GM23338 (cell line): ENCODE data around the gene TTC17. TPM values are rescaled to one million over a fixed set of nuclear protein-coding genes. Genes with fewer than 3 reads are reported as not detected.

ENCODE experiments used
- ATAC-seq: fragments of 200-7000 bp; cut with Tn5 transposase; 3 replicates; pipeline ENCODE4 v1.9.1; 2020
- DNase-seq: peaks from one replicate; pipeline ENCODE4 v3.0.0-alpha.2; 2015; ENCODE audit warnings: low spot score
- H2AFZ ChIP-seq: fragments of 200-600 bp; sonication (generic); 2 replicates; pipeline ENCODE4 v1.8.0; 2016; ENCODE audit warnings: antibody characterized with exemption, mild to moderate bottlenecking, moderate library complexity
- H3F3A ChIP-seq: fragments of 200-600 bp; sonication (generic); replicated peaks from 2 replicates; pipeline ENCODE4 v1.8.0; 2017; ENCODE audit warnings: antibody characterized with exemption, mixed run types, low read depth
- H3K27ac ChIP-seq: fragments of 200-600 bp; sonication (generic); 2 replicates; pipeline ENCODE4 v1.6.1; 2016; ENCODE audit warnings: low read depth
- H3K27me3 ChIP-seq: fragments of 200-600 bp; sonication (generic); 2 replicates; pipeline ENCODE4 v1.8.0; 2016; ENCODE audit warnings: mild to moderate bottlenecking, mixed run types, moderate library complexity; ENCODE audit not compliant: insufficient read depth
- H3K36me3 ChIP-seq: fragments of 200-600 bp; sonication (generic); 2 replicates; pipeline ENCODE4 v1.8.0; 2016; ENCODE audit warnings: mild to moderate bottlenecking; ENCODE audit not compliant: insufficient read depth
- H3K4me1 ChIP-seq: fragments of 200-600 bp; sonication (generic); 2 replicates; pipeline ENCODE4 v1.8.0; 2016; ENCODE audit warnings: mild to moderate bottlenecking, moderate library complexity; ENCODE audit not compliant: insufficient read depth
- H3K4me2 ChIP-seq: fragments of 200-600 bp; sonication (generic); 2 replicates; pipeline ENCODE4 v1.7.1; 2017; ENCODE audit warnings: mixed run types
- H3K4me3 ChIP-seq: fragments of 200-600 bp; sonication (generic); 2 replicates; pipeline ENCODE4 v1.6.1; 2016; ENCODE audit warnings: mixed run types
- H3K79me2 ChIP-seq: fragments of 200-600 bp; sonication (generic); replicated peaks from 2 replicates; pipeline ENCODE4 v1.8.0; 2017; ENCODE audit warnings: mild to moderate bottlenecking; ENCODE audit not compliant: insufficient read depth
- H3K9me2 ChIP-seq: fragments of 200-600 bp; sonication (generic); 2 replicates; pipeline ENCODE4 v1.8.0; 2017; ENCODE audit not compliant: insufficient read depth
- H4K20me1 ChIP-seq: fragments of 200-600 bp; sonication (generic); replicated peaks from 2 replicates; pipeline ENCODE4 v1.8.0; 2017; ENCODE audit warnings: mild to moderate bottlenecking; ENCODE audit not compliant: insufficient read depth
- H3K27ac Mint-ChIP-seq: 2 replicates; pipeline ENCODE4 v1.8.0; 2020; ENCODE audit warnings: inconsistent platforms, mild to moderate bottlenecking, moderate library complexity, mixed read lengths
- H3K27me3 Mint-ChIP-seq: 3 replicates; pipeline ENCODE4 v1.8.0; 2022; ENCODE audit warnings: low read depth, mild to moderate bottlenecking, moderate library complexity, mixed read lengths, inconsistent platforms; ENCODE audit not compliant: insufficient read depth, poor library complexity
- H3K36me3 Mint-ChIP-seq: 3 replicates; pipeline ENCODE4 v1.8.0; 2021; ENCODE audit warnings: low read depth, mild to moderate bottlenecking, inconsistent platforms, moderate library complexity, mixed read lengths
- H3K4me1 Mint-ChIP-seq: 3 replicates; pipeline ENCODE4 v1.8.0; 2020; ENCODE audit warnings: mild to moderate bottlenecking, inconsistent platforms, mixed read lengths
- H3K4me3 Mint-ChIP-seq: 3 replicates; pipeline ENCODE4 v1.8.0; 2021; ENCODE audit warnings: moderate library complexity, mild to moderate bottlenecking, inconsistent platforms, mixed read lengths
- H3K9me3 Mint-ChIP-seq: 3 replicates; pipeline ENCODE4 v1.8.0; 2020; ENCODE audit warnings: moderate library complexity, mild to moderate bottlenecking, inconsistent platforms, mixed read lengths
- EZH2 ChIP-seq: fragments of 200-600 bp; sonication (generic); IDR thresholded peaks from one replicate; pipeline ENCODE4 v1.8.0; 2017; ENCODE audit warnings: antibody characterized with exemption, mild to moderate bottlenecking, low read depth; ENCODE audit not compliant: unreplicated experiment
- EZH2phosphoT487 ChIP-seq: fragments of 200-600 bp; sonication (generic); IDR thresholded peaks from one replicate; pipeline ENCODE4 v1.8.1; 2018; ENCODE audit warnings: antibody characterized with exemption; ENCODE audit not compliant: unreplicated experiment
- JUNB ChIP-seq: IDR thresholded peaks from one replicate; pipeline ENCODE4 v1.6.1; 2016; ENCODE audit warnings: antibody characterized with exemption; ENCODE audit not compliant: unreplicated experiment
- NANOG ChIP-seq: IDR thresholded peaks from 2 replicates; pipeline ENCODE4 v1.6.1; 2016; ENCODE audit warnings: antibody characterized with exemption, borderline replicate concordance
- POLR2AphosphoS5 ChIP-seq: IDR thresholded peaks from 2 replicates; pipeline ENCODE4 v1.6.1; 2016; ENCODE audit warnings: antibody characterized with exemption, low read depth
- ZNF331 ChIP-seq: fragments of 250-450 bp; sonication (Bioruptor Pico); IDR thresholded peaks from 2 replicates; pipeline ENCODE4 v1.5.0; 2020; ENCODE audit warnings: low read depth, mild to moderate bottlenecking, moderate library complexity
- polyA plus RNA-seq: library from polyadenylated mRNA; unstranded; fragments of >200 nt; fragmentation: Nextera tagmentation; extraction: Ambion mirVana; gene quantifications from 2 replicates; pipeline ENCODE4 v1.2.1, GENCODE V29; 2016
- total RNA-seq: library from RNA; depleted of rRNA; stranded (reverse); fragments of >200 nt; shearing (Covaris generic); gene quantifications from 2 replicates; pipeline ENCODE4 v1.2.3, GENCODE V29; 2014
- TF ChIP-seq, protein P1 (sequence below): fragments of 250-450 bp; sonication (Bioruptor Pico); IDR thresholded peaks from 2 replicates; pipeline ENCODE4 v1.5.0; 2020; ENCODE audit warnings: mild to moderate bottlenecking, moderate library complexity
- TF ChIP-seq, protein P2 (sequence below), 2 experiments: fragments of 200-600 bp in 1 of 2; sonication (generic) in 1 of 2; conservative IDR thresholded peaks; 2 replicates each; pipeline versions ENCODE4 v1.5.1 to v1.6.1; 2016 to 2017; ENCODE audit warnings: antibody characterized with exemption in 2 of 2, low read depth in 2 of 2, mild to moderate bottlenecking in 2 of 2, moderate library complexity in 1 of 2

The TTC17 gene
- total and polyA plus RNA-seq, 2 experiments from 2014 or later, result 59.3 to 87.9 TPM

DNA sequence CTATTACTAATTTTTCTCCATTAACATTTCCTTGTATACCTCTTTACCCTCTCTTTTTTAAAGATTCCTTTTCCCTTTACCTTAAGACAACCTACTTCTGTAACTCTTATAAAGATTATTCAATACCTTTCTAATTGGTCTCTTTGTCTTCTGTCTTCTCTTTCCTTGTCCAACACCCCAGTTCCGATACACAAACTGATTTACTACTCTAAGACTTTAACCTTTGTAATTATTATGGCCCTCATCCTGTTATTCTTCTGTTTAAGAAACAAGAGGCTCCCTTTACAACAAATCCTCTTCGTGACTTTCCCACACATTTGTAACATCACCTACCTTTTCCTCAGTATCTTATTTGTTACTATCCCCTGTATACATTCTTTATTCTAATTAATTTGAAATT, 81.8 kb downstream of the TTC17 start:
- Histone ChIP-seq H3K79me2 (no peaks in the 10 kb centered on the region), H4K20me1 (no peaks in the 10 kb centered on the region), H3K4me3 (no peak overlapping the region), H3K9me2 (no peaks in the 10 kb centered on the region), H3F3A (no peaks in the 10 kb centered on the region), H3K36me3 (peaks cover 34% of the 10 kb centered on the region), H3K4me2 (no peak overlapping the region), H3K27me3 (no peaks in the 10 kb centered on the region), H3K27ac (no peak overlapping the region), H2AFZ (no peak overlapping the region), H3K4me1 (no peaks in the 10 kb centered on the region)
- no peak for TF ChIP-seq JUNB
- no peak for TF ChIP-seq EZH2
- H3K9me3 Mint-ChIP-seq, result no peaks in the 10 kb centered on the region
- H3K27me3 Mint-ChIP-seq, result no peaks in the 10 kb centered on the region
- H3K27ac Mint-ChIP-seq, result no peak overlapping the region
- ATAC-seq, result no peak
- no peak for DNase-seq
- H3K4me3 Mint-ChIP-seq, result no peak overlapping the region
- peaks cover 31% of the 10 kb centered on the region for H3K36me3 Mint-ChIP-seq
- no peaks in the 10 kb centered on the region for H3K4me1 Mint-ChIP-seq

DNA sequence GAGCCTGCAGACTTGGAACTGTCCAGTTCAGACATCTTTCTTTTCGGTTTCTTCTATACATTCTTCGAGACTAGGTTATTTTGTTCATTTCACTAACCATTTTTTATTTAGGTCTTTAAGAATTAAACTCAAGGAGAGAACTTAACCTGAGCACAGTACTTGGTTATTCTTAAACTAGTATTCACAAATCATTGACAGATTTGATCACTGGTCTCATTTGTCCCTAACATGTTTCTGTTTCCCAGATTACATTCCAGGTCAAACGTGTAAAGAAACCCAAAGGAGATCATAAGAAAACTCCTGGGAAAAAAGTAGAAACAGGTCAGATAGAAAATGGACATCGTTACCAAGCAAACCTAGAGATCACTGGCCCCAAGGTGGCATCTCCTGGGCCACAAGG, 85.1 kb downstream of the TTC17 start:
- H3K4me1 ChIP-seq, result no peaks in the 10 kb centered on the region
- Mint-ChIP-seq H3K9me3 (no peaks in the 10 kb centered on the region), H3K36me3 (peaks cover 33% of the 10 kb centered on the region), H3K4me3 (no peak overlapping the region), H3K27me3 (no peaks in the 10 kb centered on the region), H3K4me1 (no peaks in the 10 kb centered on the region), H3K27ac (no peak overlapping the region)
- no peaks in the 10 kb centered on the region for H3K79me2 ChIP-seq
- DNase-seq, result no peak
- no peak for TF ChIP-seq JUNB
- no peak for TF ChIP-seq EZH2
- no peak for TF ChIP-seq NANOG
- no peak for TF ChIP-seq POLR2AphosphoS5
- no peaks in the 10 kb centered on the region for H3F3A ChIP-seq
- no peaks in the 10 kb centered on the region for H3K27me3 ChIP-seq
- no peaks in the 10 kb centered on the region for H4K20me1 ChIP-seq
- no peak overlapping the region for H3K4me3 ChIP-seq
- H3K4me2 ChIP-seq, result no peak overlapping the region
- no peak for ATAC-seq
- no peaks in the 10 kb centered on the region for H3K9me2 ChIP-seq
- no peak overlapping the region for H2AFZ ChIP-seq
- no peak overlapping the region for H3K27ac ChIP-seq
- peaks cover 43% of the 10 kb centered on the region for H3K36me3 ChIP-seq

DNA sequence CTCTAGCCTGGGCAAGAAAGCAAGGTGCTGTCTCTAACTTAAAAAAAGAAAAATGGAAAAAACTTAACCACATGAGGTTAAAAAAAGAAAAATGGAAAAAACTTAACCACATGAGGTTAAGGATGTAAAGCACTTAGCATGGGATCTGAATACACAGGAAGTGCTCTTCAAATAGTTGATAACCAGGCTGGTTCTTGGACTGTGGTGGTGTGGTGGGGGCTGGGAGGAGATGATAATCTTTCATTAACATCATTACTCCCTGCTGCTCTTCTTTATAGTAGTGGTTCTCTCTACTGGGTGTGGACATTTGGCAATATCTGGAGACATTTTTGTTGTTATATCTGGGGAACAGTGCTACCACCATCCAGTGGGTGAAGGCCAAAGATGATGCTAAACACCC, 88.4 kb downstream of the TTC17 start:
- 0 out of 2 replicates have a peak, but pooled peaks cover 2% of the 10 kb centered on the region for H4K20me1 ChIP-seq
- Mint-ChIP-seq H3K4me1 (no peaks in the 10 kb centered on the region), H3K27ac (no peak overlapping the region), H3K36me3 (peaks cover 52% of the 10 kb centered on the region), H3K27me3 (no peaks in the 10 kb centered on the region), H3K4me3 (no peak overlapping the region), H3K9me3 (no peaks in the 10 kb centered on the region)
- peaks cover 69% of the 10 kb centered on the region for H3K36me3 ChIP-seq
- no peaks in the 10 kb centered on the region for H3F3A ChIP-seq
- H3K27ac ChIP-seq, result no peak overlapping the region
- no peak for DNase-seq
- no peak for ATAC-seq
- H2AFZ ChIP-seq, result no peak overlapping the region
- H3K79me2 ChIP-seq, result no peaks in the 10 kb centered on the region
- no peak overlapping the region for H3K4me3 ChIP-seq
- no peaks in the 10 kb centered on the region for H3K27me3 ChIP-seq
- no peaks in the 10 kb centered on the region for H3K9me2 ChIP-seq
- no peaks in the 10 kb centered on the region for H3K4me1 ChIP-seq
- H3K4me2 ChIP-seq, result no peak overlapping the region
- TF ChIP-seq ZNF331 (CRISPR knock-in tag) (no peak), NANOG (no peak), EZH2phosphoT487 (no peak)
- TF ChIP-seq, protein P1, sequence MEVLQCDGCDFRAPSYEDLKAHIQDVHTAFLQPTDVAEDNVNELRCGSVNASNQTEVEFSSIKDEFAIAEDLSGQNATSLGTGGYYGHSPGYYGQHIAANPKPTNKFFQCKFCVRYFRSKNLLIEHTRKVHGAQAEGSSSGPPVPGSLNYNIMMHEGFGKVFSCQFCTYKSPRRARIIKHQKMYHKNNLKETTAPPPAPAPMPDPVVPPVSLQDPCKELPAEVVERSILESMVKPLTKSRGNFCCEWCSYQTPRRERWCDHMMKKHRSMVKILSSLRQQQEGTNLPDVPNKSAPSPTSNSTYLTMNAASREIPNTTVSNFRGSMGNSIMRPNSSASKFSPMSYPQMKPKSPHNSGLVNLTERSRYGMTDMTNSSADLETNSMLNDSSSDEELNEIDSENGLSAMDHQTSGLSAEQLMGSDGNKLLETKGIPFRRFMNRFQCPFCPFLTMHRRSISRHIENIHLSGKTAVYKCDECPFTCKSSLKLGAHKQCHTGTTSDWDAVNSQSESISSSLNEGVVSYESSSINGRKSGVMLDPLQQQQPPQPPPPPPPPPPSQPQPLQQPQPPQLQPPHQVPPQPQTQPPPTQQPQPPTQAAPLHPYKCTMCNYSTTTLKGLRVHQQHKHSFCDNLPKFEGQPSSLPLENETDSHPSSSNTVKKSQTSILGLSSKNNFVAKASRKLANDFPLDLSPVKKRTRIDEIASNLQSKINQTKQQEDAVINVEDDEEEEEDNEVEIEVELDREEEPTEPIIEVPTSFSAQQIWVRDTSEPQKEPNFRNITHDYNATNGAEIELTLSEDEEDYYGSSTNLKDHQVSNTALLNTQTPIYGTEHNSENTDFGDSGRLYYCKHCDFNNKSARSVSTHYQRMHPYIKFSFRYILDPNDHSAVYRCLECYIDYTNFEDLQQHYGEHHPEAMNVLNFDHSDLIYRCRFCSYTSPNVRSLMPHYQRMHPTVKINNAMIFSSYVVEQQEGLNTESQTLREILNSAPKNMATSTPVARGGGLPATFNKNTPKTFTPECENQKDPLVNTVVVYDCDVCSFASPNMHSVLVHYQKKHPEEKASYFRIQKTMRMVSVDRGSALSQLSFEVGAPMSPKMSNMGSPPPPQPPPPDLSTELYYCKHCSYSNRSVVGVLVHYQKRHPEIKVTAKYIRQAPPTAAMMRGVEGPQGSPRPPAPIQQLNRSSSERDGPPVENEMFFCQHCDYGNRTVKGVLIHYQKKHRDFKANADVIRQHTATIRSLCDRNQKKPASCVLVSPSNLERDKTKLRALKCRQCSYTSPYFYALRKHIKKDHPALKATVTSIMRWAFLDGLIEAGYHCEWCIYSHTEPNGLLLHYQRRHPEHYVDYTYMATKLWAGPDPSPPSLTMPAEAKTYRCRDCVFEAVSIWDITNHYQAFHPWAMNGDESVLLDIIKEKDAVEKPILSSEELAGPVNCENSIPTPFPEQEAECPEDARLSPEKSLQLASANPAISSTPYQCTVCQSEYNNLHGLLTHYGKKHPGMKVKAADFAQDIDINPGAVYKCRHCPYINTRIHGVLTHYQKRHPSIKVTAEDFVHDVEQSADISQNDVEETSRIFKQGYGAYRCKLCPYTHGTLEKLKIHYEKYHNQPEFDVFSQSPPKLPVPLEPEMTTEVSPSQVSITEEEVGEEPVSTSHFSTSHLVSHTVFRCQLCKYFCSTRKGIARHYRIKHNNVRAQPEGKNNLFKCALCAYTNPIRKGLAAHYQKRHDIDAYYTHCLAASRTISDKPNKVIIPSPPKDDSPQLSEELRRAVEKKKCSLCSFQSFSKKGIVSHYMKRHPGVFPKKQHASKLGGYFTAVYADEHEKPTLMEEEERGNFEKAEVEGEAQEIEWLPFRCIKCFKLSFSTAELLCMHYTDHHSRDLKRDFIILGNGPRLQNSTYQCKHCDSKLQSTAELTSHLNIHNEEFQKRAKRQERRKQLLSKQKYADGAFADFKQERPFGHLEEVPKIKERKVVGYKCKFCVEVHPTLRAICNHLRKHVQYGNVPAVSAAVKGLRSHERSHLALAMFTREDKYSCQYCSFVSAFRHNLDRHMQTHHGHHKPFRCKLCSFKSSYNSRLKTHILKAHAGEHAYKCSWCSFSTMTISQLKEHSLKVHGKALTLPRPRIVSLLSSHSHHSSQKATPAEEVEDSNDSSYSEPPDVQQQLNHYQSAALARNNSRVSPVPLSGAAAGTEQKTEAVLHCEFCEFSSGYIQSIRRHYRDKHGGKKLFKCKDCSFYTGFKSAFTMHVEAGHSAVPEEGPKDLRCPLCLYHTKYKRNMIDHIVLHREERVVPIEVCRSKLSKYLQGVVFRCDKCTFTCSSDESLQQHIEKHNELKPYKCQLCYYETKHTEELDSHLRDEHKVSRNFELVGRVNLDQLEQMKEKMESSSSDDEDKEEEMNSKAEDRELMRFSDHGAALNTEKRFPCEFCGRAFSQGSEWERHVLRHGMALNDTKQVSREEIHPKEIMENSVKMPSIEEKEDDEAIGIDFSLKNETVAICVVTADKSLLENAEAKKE (CRISPR knock-in tag), result no peak
- TF ChIP-seq, protein P2, sequence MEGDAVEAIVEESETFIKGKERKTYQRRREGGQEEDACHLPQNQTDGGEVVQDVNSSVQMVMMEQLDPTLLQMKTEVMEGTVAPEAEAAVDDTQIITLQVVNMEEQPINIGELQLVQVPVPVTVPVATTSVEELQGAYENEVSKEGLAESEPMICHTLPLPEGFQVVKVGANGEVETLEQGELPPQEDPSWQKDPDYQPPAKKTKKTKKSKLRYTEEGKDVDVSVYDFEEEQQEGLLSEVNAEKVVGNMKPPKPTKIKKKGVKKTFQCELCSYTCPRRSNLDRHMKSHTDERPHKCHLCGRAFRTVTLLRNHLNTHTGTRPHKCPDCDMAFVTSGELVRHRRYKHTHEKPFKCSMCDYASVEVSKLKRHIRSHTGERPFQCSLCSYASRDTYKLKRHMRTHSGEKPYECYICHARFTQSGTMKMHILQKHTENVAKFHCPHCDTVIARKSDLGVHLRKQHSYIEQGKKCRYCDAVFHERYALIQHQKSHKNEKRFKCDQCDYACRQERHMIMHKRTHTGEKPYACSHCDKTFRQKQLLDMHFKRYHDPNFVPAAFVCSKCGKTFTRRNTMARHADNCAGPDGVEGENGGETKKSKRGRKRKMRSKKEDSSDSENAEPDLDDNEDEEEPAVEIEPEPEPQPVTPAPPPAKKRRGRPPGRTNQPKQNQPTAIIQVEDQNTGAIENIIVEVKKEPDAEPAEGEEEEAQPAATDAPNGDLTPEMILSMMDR (conservative IDR thresholded peaks at IDR 0.05; ENCODE audit: low read depth in 2 of 2), result no peak
